ENCODE measurements around the gene GPR62.
"Not testable (repeated sequence)": the region's sequence is repeated elsewhere in the genome, so short reads cannot be mapped to it uniquely, and the experiment has no call there.

The GPR62 gene

DNA sequence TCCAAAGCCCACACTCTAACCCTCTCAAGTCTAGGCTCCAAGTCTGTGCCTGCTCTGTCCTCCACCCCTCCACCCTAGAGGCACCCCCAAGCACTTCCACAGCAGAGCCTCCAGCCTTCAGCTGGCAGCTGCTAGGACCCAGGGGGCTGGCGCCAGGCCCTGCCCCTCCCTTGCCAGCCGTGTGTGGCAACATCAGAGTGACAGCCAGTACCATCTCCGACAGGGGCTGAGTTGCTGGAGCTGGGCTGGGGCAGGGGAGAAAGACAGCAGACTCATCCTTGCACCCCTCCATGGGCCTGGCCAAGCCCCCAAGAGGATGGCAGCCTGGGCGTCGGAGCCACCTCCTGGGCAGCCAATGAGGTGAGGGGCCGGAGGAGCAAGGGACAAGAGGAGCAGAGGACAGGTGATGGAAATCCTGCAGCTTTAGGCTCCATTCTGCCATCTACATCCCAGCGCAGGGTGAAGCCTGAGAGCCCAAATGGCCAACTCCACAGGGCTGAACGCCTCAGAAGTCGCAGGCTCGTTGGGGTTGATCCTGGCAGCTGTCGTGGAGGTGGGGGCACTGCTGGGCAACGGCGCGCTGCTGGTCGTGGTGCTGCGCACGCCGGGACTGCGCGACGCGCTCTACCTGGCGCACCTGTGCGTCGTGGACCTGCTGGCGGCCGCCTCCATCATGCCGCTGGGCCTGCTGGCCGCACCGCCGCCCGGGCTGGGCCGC lies at the start of gene GPR62:
Gene GPR62 (plus strand): TSS at position 207 of the 718 bp plus-strand sequence. CDS start 272 bp downstream, at position 479.
- no peak for DNase-seq

- DNase-seq = no peak
Measured at GRCh38 chr3:51908026-51908425, 47.2 kb upstream of the GPR62 start.

DNA sequence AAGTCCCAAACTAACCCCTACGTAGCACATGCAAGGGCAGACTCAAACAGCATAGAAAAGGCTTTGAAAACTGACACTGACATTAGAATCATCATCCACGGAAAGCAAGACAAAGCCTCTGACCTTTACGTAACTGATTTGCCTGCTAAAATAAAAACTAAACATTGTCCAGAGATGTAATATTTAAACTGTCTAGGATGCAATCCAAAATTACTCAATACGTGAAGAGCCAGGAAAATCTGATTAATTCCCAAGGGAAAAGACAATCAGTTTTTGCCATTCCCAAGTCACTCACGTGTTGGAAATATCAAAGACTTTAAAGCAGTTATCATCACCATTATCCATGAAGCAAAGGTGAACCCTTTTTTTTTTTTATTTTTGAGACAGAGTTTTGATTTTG lies 38.8 kb upstream of the GPR62 start:
- DNase-seq = no peak

GRCh38 chr3:51921081-51921578 lies 34.1 kb upstream of the GPR62 start:
- DNase-seq = no peak

DNA sequence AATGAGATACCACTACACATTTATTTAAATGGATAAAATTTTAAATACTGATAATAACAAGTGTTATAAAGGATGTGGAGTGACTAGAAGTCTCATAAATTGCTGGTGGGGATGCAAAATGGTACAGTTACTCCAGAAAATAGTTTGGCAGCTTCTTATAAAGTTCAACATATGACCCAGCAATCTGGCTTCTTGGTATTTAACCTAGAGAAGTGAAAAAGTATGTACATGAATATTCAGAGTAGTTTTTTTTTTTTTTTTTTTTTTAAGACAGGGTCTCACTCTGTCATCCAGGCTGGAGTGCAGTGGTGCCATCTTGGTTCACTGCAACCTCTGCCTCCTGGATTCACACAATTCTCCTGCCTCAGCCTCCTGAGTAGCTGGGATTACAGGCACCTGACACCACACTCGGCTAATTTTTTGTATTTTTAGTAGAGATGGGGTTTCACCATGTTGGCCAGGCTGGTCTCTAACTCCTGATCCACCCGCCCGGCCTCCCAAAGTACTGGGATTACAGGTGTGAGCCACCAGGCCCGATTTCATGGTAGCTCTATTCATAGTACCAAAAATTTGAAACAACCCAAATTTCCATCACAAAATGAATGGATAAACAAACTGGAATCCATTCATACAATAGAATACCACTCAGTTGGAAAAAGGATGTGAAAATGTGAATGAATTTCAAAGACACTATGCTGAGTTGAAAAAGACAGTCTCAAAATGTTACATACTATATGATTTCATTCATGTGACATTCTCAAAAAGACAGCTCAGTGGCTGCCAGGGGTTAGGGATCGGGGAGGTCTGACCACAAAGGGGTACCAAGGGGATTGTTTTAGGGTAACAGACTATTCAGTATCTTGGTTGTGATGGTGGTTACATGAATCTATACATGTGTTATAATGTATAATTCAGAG lies 27.9 kb upstream of the GPR62 start:
- no peak for DNase-seq

- no peak for DNase-seq
Measured at GRCh38 chr3:51928438-51928837, 26.7 kb upstream of the GPR62 start.

- not testable (repeated sequence) for DNase-seq
Measured at GRCh38 chr3:51928981-51929380, 26.2 kb upstream of the GPR62 start.

GRCh38 chr3:51929420-51930003 lies 25.7 kb upstream of the GPR62 start:
- no peak for DNase-seq

DNA sequence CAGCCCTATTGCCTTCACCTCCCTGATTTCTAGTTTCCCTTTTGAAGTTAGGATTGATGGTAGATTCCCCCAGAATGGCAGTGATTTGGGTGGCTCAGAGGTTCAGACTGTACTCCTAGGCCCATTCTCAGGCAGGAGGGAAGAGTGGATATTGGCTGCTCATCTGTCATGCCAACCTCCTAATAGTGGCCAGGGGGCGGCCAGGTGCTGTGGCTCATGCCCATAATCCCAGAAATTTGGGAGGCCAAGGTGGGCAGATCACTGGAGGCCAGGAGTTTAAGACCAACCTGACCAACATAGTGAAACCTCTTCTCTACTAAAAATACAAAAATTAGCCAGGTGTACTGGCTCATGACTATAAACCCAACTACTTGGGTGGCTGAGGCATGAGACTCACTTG lies 24.7 kb upstream of the GPR62 start:
- no peak for DNase-seq

GRCh38 chr3:51931756-51932155 lies 23.4 kb upstream of the GPR62 start:
- no peak for DNase-seq

GRCh38 chr3:51932471-51933370 lies 22.5 kb upstream of the GPR62 start:
- no peak for DNase-seq

DNA sequence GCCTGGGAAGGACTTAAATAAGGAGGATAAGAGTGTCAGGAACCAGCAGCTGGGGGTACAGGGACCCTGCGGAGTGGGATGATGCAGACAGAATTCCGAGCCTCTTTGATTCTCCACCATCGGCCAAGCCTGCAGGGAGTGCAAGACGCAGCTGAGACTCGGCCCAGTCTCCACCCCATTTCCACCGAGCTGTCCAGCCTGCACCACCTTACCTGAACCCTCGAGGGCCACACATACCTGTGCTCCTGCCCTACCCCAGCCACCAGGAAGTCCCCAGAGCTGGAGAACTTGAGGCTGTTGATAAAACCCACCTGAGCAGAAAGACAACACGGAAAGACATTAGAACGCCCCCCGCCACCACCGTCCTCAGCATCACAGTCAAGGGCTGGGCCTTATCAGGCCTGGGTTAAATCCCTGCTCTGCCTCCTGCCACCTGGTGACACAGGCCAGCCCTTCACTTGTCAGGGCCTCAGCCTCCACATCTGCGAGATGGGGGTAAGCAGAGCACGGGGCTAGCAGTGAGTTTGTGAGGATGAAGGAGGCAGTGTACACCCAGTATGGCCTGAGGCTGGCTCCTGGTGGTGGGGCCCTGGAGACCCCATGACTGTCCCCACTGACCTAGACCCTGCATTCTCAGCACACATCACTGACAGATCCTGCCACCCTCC lies 21.6 kb upstream of the GPR62 start:
- DNase-seq = no peak

- DNase-seq = no peak
Measured at GRCh38 chr3:51934139-51934850, 20.9 kb upstream of the GPR62 start.

- no peak for DNase-seq
Measured at GRCh38 chr3:51934991-51935885, 19.9 kb upstream of the GPR62 start.

GRCh38 chr3:51935886-51936755 lies 19.1 kb upstream of the GPR62 start:
- DNase-seq = no peak

- DNase-seq = no peak
Measured at GRCh38 chr3:51937014-51937413, 18.2 kb upstream of the GPR62 start.

- DNase-seq = no peak
Measured at GRCh38 chr3:51937611-51938450, 17.4 kb upstream of the GPR62 start.

Measured in GOT3 (cell line).